Activated naive CD8-positive, alpha-beta T cell treated with anti-CD3 and anti-CD28 coated beads, Interleukin-2, amount 10 ng/mL, durations not matched to agents 7 days and 5 days (primary cell): Measurements from ENCODE around the gene CCDC15. TPM values are rescaled to one million over a fixed set of nuclear protein-coding genes. Genes with fewer than 3 reads are reported as not detected.
"Not testable (repeated sequence)": the region's sequence is repeated elsewhere in the genome, so short reads cannot be mapped to it uniquely, and the experiment has no call there.

Experiments
- ATAC-seq: fragments of 150-1000 bp; cut with Tn5 transposase; one replicate; pipeline ENCODE4 v1.10.0; 2021; ENCODE audit warnings: low read depth, moderate library complexity
- POLR2A ChIA-PET: fragments of 350-600 bp; sonication (Branson Sonifier 250); formaldehyde crosslinking; loops from one replicate; lab custom pipeline; 2021; ENCODE audit warnings: antibody characterized with exemption; lab: Charles Lee
- DNase-seq: peaks from one replicate; pipeline ENCODE4 v3.0.0; 2021
- H3K27ac Mint-ChIP-seq: one replicate; pipeline ENCODE4 v1.8.0; 2022; ENCODE audit warnings: mild to moderate bottlenecking, mixed read lengths
- H3K27me3 Mint-ChIP-seq: one replicate; pipeline ENCODE4 v1.8.0; 2022; ENCODE audit warnings: mild to moderate bottlenecking, moderate library complexity, mixed read lengths
- H3K36me3 Mint-ChIP-seq: one replicate; pipeline ENCODE4 v1.8.0; 2021; ENCODE audit warnings: mild to moderate bottlenecking, mixed read lengths
- H3K4me1 Mint-ChIP-seq: one replicate; pipeline ENCODE4 v1.8.0; 2021; ENCODE audit warnings: mixed read lengths
- H3K4me3 Mint-ChIP-seq: one replicate; pipeline ENCODE4 v1.8.0; 2022; ENCODE audit warnings: mild to moderate bottlenecking, moderate library complexity, mixed read lengths
- H3K9me3 Mint-ChIP-seq: one replicate; pipeline ENCODE4 v1.8.0; 2021; ENCODE audit warnings: mixed read lengths
- total RNA-seq, 2 experiments: library from RNA; stranded (reverse); gene quantifications; one replicate each; pipeline ENCODE4 v1.2.3, GENCODE V29; 2021

Gene CCDC15
- total RNA-seq, 2 experiments from 2014 or later = 5.9 to 6.6 TPM

GRCh38 chr11:124946735-124947141 lies 7.3 kb upstream of the CCDC15 start:
- POLR2A ChIA-PET = no interaction called here
- H3K9me3 Mint-ChIP-seq = peaks cover 13% of the 10 kb centered on the region
- DNase-seq (no peak), ATAC-seq (no peak)
- H3K27ac Mint-ChIP-seq = no peak overlapping the region
- peaks cover 16% of the 10 kb centered on the region for H3K36me3 Mint-ChIP-seq
- H3K4me1 Mint-ChIP-seq = peaks cover 20% of the 10 kb centered on the region
- H3K27me3 Mint-ChIP-seq = no peaks in the 10 kb centered on the region
- no peak overlapping the region for H3K4me3 Mint-ChIP-seq

DNA sequence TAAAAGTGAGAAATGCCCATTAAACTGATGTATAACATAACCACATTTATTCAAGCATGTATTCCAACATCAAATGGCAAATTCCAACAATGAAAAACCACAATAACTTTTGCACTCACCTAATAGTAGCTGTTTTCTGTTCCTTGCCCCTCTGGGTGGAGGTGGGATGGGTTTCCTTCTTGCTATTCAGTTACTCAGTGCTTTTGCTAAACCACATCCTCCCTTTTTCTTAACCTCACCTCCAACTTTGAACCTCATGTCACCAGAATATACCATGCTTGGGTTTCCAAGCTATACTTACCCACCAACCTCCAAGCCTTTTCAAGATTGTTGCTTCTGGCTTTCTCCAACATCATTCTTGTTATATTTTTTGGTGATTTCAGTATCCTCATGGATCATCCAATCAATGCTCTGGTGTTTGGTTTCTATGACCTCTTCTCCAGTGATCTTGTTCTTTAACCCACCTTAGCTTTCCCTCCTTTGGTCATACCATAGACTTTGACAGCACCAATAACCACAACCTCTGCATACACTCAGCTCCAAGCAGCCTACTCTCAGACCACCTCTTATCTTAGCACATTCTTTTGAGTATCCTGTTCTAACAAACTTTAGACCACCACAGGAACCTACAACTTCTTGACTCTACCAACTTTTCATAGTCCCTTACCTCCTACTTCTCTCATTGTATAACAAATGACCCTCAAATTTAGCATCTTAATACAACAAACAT lies 3.2 kb upstream of the CCDC15 start:
- Mint-ChIP-seq H3K4me1 (peaks cover 12% of the 10 kb centered on the region), H3K27me3 (no peaks in the 10 kb centered on the region), H3K9me3 (peaks cover 13% of the 10 kb centered on the region), H3K36me3 (peaks cover 17% of the 10 kb centered on the region), H3K4me3 (no peak overlapping the region), H3K27ac (no peak overlapping the region)
- POLR2A ChIA-PET = interaction anchor here (0.8 to 2.1 kb wide), 7 partner anchors 18 to 1889 kb away, joined by 3 to 13 read pairs (median 4); partner anchors contain the start of gene HSPA8
- DNase-seq = no peak
- ATAC-seq = peak; percentile 60

- Mint-ChIP-seq H3K9me3 (peaks cover 13% of the 10 kb centered on the region), H3K4me3 (no peak overlapping the region)
- POLR2A ChIA-PET = interaction anchor here (0.8 to 2.1 kb wide), 5 partner anchors 20 to 75 kb away, joined by 3 to 13 read pairs (median 7); no protein-coding TSS in a partner anchor
Observed at GRCh38 chr11:124951341-124951740, 2.7 kb upstream of the CCDC15 start.

GRCh38 chr11:124954590-124954955 lies 571 bp downstream of the CCDC15 start:
- POLR2A ChIA-PET = interaction anchor here (1.1 to 2.7 kb wide), 6 partner anchors 11 to 281 kb away, joined by 3 to 20 read pairs (median 14); partner anchors contain the start of genes SIAE, SPA17 and TMEM218
- H3K9me3 Mint-ChIP-seq = no peaks in the 10 kb centered on the region
- no peaks in the 10 kb centered on the region for H3K27me3 Mint-ChIP-seq
- peaks cover 10% of the 10 kb centered on the region for H3K4me1 Mint-ChIP-seq
- DNase-seq (no peak), ATAC-seq (no peak)
- peaks cover 4% of the 10 kb centered on the region for H3K36me3 Mint-ChIP-seq
- no peak overlapping the region for H3K27ac Mint-ChIP-seq
- H3K4me3 Mint-ChIP-seq = no peak overlapping the region

More at GRCh38 chr11:124951341-124951740, 2.7 kb upstream of the CCDC15 start:
- ATAC-seq (peak; percentile 1), DNase-seq (no peak)
- Mint-ChIP-seq H3K36me3 (peaks cover 16% of the 10 kb centered on the region), H3K27ac (no peak overlapping the region), H3K27me3 (no peaks in the 10 kb centered on the region), H3K4me1 (peaks cover 13% of the 10 kb centered on the region)

DNA sequence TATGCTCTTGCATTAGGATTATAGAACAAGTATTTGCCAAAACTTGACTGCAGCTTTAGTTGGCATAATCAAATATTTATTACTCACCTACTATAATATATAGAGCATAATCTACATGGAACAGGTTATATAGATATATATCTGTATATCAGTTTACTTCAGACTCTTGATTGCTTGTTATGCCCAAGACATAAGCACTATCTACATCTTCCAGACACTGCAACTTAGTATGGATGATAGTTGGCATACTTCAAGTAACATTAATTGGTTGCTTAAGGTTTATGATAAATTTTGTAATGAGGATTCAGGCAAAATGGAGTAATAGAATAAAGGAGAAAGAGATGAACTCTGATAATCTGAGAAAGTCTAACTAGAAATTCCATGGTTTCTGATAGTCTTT lies 1.0 kb downstream of the CCDC15 start:
- peaks cover 4% of the 10 kb centered on the region for H3K36me3 Mint-ChIP-seq
- no peaks in the 10 kb centered on the region for H3K9me3 Mint-ChIP-seq
- DNase-seq (no peak), ATAC-seq (no peak)
- no peaks in the 10 kb centered on the region for H3K27me3 Mint-ChIP-seq
- POLR2A ChIA-PET = interaction anchor here (2.1 to 2.7 kb wide), 3 partner anchors 11 to 34 kb away, joined by 14 to 20 read pairs (median 15); no protein-coding TSS in a partner anchor
- H3K4me1 Mint-ChIP-seq = peaks cover 7% of the 10 kb centered on the region
- no peak overlapping the region for H3K27ac Mint-ChIP-seq
- H3K4me3 Mint-ChIP-seq = no peak overlapping the region

GRCh38 chr11:124961972-124962609 lies 8.1 kb downstream of the CCDC15 start:
- POLR2A ChIA-PET = no interaction called here
- Mint-ChIP-seq H3K4me1 (no peaks in the 10 kb centered on the region), H3K9me3 (no peaks in the 10 kb centered on the region), H3K36me3 (peaks cover 6% of the 10 kb centered on the region), H3K27ac (no peak overlapping the region), H3K4me3 (no peak overlapping the region), H3K27me3 (no peaks in the 10 kb centered on the region)
- ATAC-seq (peak; percentile 88), DNase-seq (no peak)

DNA sequence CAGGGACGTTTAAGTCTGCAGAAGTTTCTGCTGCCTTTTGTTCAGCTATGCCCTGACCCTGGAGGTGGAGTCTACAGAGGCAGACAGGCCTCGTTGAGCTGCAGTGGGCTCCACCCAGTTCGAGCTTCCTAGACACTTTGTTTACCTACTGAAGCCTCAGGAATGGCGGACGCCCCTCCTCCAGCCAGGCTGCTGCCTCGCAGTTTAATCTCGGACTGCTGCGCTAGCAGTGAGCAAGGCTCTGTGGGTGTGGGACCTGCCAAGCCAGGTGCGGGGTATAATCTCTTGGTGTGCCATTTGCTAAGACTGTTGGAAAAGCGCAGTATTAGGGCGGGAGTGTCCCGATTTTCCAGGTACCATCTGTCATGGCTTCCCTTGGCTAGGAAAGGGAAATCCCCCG lies 14.2 kb downstream of the CCDC15 start:
- H3K27me3 Mint-ChIP-seq, H3K27ac Mint-ChIP-seq, H3K4me3 Mint-ChIP-seq, H3K36me3 Mint-ChIP-seq, H3K9me3 Mint-ChIP-seq, POLR2A ChIA-PET, H3K4me1 Mint-ChIP-seq, DNase-seq, ATAC-seq: not testable (repeated sequence)

- ATAC-seq (no peak), DNase-seq (no peak)
- Mint-ChIP-seq H3K27ac (no peak overlapping the region), H3K9me3 (no peaks in the 10 kb centered on the region), H3K27me3 (no peaks in the 10 kb centered on the region), H3K4me1 (no peaks in the 10 kb centered on the region), H3K36me3 (peaks cover 5% of the 10 kb centered on the region), H3K4me3 (no peak overlapping the region)
- POLR2A ChIA-PET = no interaction called here
Observed at GRCh38 chr11:124970925-124971324, 16.9 kb downstream of the CCDC15 start.

GRCh38 chr11:124971810-124972209 lies 17.8 kb downstream of the CCDC15 start:
- Mint-ChIP-seq H3K4me1 (no peaks in the 10 kb centered on the region), H3K27me3 (no peaks in the 10 kb centered on the region), H3K4me3 (no peak overlapping the region), H3K36me3 (peaks cover 8% of the 10 kb centered on the region), H3K27ac (no peak overlapping the region), H3K9me3 (no peaks in the 10 kb centered on the region)
- DNase-seq (no peak), ATAC-seq (no peak)
- POLR2A ChIA-PET = no interaction called here

- H3K9me3 Mint-ChIP-seq = peaks cover 18% of the 10 kb centered on the region
- POLR2A ChIA-PET = no interaction called here
- ATAC-seq (no peak), DNase-seq (no peak)
- no peak overlapping the region for H3K27ac Mint-ChIP-seq
- H3K4me3 Mint-ChIP-seq = no peak overlapping the region
- peaks cover 3% of the 10 kb centered on the region for H3K4me1 Mint-ChIP-seq
- no peaks in the 10 kb centered on the region for H3K27me3 Mint-ChIP-seq
- H3K36me3 Mint-ChIP-seq = peaks cover 37% of the 10 kb centered on the region
Observed at GRCh38 chr11:124976531-124976930, 22.5 kb downstream of the CCDC15 start.

GRCh38 chr11:124977006-124977405 lies 23.0 kb downstream of the CCDC15 start:
- POLR2A ChIA-PET = no interaction called here
- H3K27me3 Mint-ChIP-seq = no peaks in the 10 kb centered on the region
- H3K4me3 Mint-ChIP-seq = no peak overlapping the region
- H3K27ac Mint-ChIP-seq = no peak overlapping the region
- no peak for ATAC-seq
- peaks cover 20% of the 10 kb centered on the region for H3K9me3 Mint-ChIP-seq
- H3K36me3 Mint-ChIP-seq = peaks cover 42% of the 10 kb centered on the region
- peaks cover 3% of the 10 kb centered on the region for H3K4me1 Mint-ChIP-seq
- DNase-seq = no peak

GRCh38 chr11:124978316-124978715 lies 24.3 kb downstream of the CCDC15 start:
- ATAC-seq (no peak), DNase-seq (no peak)
- Mint-ChIP-seq H3K9me3 (peaks cover 25% of the 10 kb centered on the region), H3K4me3 (no peak overlapping the region), H3K27me3 (no peaks in the 10 kb centered on the region), H3K4me1 (peaks cover 3% of the 10 kb centered on the region), H3K36me3 (peaks cover 55% of the 10 kb centered on the region), H3K27ac (no peak overlapping the region)
- POLR2A ChIA-PET = no interaction called here

- Mint-ChIP-seq H3K36me3 (peaks cover 64% of the 10 kb centered on the region), H3K27ac (no peak overlapping the region), H3K27me3 (no peaks in the 10 kb centered on the region), H3K4me3 (no peak overlapping the region), H3K9me3 (peaks cover 25% of the 10 kb centered on the region), H3K4me1 (peaks cover 3% of the 10 kb centered on the region)
- POLR2A ChIA-PET = no interaction called here
- no peak for ATAC-seq
- no peak for DNase-seq
Observed at GRCh38 chr11:124982043-124982442, 28.0 kb downstream of the CCDC15 start.
